GF-D8 (cell line): Measurements from ENCODE around the gene DCAF8.

Experiments
- DNase-seq: peaks from one replicate; lab custom pipeline; 2025; lab: John Stamatoyannopoulos, UW

DCAF8 gene

DNA sequence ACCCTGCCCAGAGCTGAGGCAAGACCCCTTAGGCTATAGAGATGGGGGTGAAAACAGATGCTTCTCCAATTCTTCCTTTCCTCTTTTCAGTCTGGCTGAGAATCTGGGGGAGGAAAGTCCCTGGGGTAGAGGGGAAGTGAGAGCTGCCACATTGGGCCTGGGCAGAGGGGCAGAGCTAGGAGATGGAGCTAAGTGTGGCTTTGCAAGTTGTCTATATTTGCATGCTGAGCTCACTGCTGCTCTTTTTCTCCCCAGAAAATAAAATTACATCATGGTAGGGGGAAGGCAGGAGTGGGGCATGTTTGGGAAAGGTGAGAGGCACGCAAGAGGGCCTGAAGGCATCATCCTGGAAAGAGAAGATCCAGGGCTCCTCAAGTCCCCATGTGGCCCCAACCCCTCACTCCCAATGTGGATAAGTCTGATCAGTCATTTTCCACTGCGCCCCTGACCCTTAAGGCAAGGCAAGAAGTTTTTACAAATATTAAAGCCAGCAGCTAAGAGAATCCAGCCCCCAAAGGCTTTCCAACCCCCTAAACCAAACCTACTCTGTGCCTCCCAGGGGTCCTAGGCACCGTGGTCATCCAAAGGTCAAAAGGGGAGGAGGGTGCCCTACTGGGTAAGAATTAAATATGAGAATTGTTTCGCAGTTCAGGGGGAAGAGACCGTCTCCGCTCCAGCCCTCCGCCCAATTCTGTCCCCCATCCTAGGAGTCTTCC is 57.7 kb downstream of the DCAF8 start:
- DNase-seq = no peak

- DNase-seq = no peak
These were observed 61.6 kb downstream of the DCAF8 start for GRCh38 chr1:160200786-160201185.

DNA sequence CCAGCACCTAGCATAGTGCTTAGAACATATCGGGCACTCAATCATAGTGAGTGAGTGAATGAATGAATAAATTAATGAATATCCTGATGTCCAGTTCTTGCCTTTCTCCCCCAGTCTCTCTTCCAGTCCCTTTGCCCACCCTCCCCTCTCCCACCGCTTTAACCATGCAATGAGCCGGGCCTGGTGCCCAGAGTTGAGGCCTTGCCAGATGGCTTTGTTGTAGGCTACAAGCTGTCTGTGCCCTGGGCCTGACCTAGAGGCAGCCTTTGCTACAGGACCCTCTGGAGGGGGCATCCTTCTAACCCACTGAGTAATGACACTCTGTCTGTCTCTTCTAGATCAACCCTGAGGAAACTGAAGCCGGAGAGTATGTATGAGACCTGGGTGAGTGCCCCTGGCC is 65.1 kb downstream of the DCAF8 start:
- DNase-seq = no peak

GRCh38 chr1:160196143-160196542 is 66.2 kb downstream of the DCAF8 start:
- no peak for DNase-seq

DNA sequence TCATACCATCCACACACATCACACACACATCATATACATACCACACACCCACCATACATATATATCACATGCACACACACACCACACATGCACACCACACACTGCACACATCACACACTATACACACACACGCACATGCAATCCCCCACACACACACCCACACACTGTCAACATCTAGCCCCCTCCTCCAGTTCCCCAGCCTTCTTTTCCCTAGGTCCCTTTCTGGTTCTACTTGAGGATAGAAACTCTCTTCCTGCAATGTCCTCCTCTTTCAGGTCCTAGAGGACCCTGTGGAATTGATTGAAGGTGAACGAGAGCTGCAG is 67.7 kb downstream of the DCAF8 start:
- no peak for DNase-seq

- DNase-seq = no peak
These were observed 68.3 kb downstream of the DCAF8 start for GRCh38 chr1:160193832-160194736.

GRCh38 chr1:160193091-160193819 is 69.1 kb downstream of the DCAF8 start:
- no peak for DNase-seq

DNA sequence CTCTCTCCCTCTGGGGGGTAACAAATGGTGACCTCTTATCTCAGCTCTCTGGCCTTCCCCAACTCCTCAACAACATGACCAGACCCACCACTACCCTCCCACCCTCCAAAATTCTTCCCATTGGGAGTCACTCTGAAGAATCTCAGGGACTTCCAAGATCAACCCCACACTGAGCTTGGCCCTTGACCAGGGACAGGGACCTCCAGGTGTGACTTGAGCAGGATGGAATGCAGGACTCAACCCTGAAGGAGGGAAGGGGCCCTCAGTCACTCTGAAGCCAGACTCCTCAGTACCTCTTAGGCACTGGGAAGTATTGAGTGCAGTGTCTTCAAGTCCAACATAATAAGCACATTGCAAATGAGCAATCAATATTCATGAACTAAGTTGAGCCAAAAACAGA is 70.1 kb downstream of the DCAF8 start:
- DNase-seq = no peak

DNA sequence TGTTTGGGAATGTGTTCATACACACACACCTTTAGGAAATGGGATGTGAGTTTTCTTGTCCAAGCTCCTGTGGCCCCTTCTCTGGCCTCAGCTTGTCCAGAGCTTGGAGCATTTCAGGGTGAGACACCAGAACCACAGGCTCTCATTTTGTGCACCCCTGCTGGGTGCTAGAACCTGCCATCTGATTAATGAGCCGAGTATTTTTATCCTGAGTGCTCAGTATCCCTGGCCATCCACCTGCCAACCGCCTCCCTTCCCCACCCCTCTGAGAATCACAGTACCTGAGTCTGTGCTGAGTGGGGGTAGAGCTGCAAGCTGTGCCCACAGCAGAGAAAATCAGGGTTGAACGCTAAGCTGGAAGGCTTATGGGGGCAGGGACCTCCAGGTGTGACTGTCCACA is 70.6 kb downstream of the DCAF8 start:
- no peak for DNase-seq

- no peak for DNase-seq
These were observed 72.4 kb downstream of the DCAF8 start, which contains the start of gene CASQ1 for GRCh38 chr1:160189649-160190625. Gene CASQ1, plus strand, starts transcription at chr1:160190575. Its CDS starts 177 bp downstream, at chr1:160190752.

DNA sequence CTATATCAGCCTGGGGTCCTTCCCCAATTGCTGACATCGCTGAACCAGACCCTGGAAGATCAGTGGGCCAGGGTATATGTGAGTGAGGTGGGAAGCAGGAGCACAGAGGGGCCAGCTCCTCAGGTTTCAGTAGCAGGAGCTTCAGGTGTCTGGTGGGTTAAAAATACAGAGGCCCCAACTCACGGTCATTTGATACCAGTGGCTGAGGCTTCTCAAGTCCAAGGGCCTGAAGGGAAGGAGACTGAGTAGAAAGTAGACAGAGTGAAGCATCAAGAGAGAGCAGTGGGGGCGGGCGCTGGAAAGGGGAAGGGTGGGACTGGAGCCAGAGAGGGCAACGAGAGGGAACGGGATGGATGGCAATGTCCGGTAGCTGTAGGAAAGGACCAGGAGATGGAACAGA is 74.0 kb downstream of the DCAF8 start:
- DNase-seq = no peak

- DNase-seq = no peak
These were observed 74.9 kb downstream of the DCAF8 start for GRCh38 chr1:160187407-160187806.

DNA sequence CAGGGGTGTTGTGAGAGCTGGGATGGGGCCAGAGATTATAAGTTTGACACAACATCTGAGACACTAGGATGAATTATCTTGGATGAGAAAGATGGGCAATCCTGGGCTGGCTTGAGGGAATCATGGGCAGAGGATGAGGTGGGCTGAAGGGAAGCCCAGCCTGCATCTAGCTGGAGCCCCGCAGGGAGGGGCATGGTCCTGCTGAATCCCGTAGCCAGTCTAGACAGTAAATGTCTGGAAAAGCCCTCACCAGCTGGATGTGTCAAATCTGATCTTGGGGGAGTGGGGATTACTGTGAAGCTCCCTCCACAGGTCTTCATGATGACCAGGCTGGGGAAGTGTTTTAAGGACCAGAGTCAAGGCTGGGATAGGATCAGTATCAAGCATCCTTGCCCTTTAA is 75.6 kb downstream of the DCAF8 start:
- DNase-seq = no peak

GRCh38 chr1:160186246-160186645 is 76.1 kb downstream of the DCAF8 start:
- no peak for DNase-seq

- no peak for DNase-seq
These were observed 83.0 kb downstream of the DCAF8 start for GRCh38 chr1:160179336-160179735.

- no peak for DNase-seq
These were observed 83.6 kb downstream of the DCAF8 start for GRCh38 chr1:160178731-160179130.

DNA sequence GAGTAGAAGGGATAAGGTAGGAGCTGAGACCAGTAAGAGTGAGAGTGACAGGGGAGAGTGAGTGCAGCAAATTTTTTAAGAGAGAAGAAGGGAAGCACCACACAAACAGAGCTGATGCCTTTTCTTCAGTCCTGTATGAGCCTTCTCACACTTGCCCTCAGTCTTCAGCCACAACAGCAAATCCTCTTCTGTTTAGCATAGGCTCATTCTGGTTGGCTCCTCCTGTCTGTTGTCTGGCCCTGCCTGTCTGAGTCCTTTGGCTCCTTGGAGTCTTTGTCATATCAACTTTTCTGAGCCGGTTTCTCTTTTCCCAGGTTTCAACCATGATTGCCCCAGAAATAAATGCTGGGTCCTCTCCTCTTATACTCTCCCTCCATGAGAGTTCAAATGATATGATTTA is 84.7 kb downstream of the DCAF8 start:
- no peak for DNase-seq

DNA sequence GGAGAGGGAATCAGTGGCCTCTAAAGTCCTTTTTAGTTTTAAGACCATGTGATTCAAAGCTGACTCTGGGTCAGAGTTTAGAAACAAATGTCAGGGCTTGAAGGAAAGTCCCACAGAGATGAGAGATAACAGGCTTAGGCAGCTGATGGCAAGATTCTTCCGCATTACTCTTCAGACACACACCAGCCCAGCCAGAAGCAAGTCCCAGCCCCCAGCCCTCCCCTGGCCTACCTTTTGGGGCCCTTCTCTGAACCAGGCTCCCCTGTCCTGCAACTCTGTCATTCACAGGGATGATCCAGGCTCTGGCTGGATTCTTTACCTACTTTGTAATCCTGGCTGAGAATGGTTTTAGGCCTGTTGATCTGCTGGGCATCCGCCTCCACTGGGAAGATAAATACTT is 85.1 kb downstream of the DCAF8 start:
- DNase-seq = no peak

DNA sequence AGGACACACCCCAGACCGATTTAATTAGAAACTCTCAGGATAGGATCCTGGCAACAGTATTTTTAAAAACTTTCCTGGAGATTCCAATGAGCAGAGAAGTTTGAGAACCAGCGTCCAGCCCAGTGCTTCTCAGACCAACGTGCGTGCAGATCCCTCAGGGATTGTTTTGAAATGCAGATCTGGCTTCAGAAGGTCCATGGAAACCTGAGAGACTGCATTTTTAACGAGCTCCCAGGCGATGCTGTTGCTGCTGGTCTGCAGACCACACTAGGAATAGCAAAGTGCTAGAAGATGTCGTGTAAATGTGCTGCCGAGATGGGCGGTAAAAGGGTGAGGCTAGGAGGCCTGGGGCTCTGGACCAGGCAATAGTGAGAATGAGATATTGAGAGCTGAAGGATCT is 90.4 kb downstream of the DCAF8 start:
- no peak for DNase-seq

GRCh38 chr1:160171354-160171753 is 91.0 kb downstream of the DCAF8 start:
- DNase-seq = no peak

- no peak for DNase-seq
These were observed 92.6 kb downstream of the DCAF8 start for GRCh38 chr1:160169553-160170399.
